Cortex of kidney (tissue), 1 donor: ENCODE data around the gene RNF222.
"Not testable (repeated sequence)": the region's sequence is repeated elsewhere in the genome, so short reads cannot be mapped to it uniquely, and the experiment has no call there.

ENCODE experiments used
- DNase-seq: peaks from one replicate; lab custom pipeline; 2025; lab: John Stamatoyannopoulos, UW

RNF222 gene

DNA sequence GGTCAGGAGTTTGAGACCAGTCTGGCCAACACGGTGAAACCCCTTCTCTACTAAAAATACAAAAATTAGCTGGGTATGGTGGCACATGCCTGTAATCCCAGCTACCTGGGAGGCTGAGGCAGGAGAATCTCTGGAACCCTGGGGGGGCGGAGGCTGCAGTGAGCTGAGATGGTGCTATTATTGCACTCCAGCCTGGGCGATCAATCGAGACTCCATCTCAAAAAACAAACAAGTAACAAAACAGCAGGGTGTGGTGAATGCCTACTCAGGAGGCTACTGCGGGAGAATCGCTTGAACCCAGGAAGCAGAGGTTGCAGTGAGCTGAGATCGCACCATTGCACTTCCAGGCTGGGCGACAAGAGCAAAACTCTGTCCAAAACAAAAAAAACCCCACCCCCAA, 19.5 kb downstream of the RNF222 start:
- not testable (repeated sequence) for DNase-seq

DNA sequence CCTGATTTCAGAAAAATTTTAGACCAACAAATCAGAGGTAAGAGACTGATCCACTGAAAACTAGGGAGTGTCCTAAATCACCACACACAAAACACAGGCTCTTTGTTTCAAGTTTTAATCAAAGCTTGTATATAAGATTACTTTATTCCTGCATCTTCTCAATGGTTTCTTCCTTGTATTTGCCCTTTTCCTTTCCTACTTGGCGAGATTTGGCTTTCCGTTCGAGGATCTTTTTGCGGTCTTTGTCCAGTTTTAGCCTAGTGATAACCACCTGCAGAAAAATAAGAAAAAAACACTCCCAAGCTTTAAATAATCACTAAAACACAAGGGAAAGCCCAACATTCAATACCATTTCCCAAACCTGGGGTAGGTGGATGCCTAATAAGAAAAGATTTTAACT, 20.2 kb downstream of the RNF222 start:
- no peak for DNase-seq

DNA sequence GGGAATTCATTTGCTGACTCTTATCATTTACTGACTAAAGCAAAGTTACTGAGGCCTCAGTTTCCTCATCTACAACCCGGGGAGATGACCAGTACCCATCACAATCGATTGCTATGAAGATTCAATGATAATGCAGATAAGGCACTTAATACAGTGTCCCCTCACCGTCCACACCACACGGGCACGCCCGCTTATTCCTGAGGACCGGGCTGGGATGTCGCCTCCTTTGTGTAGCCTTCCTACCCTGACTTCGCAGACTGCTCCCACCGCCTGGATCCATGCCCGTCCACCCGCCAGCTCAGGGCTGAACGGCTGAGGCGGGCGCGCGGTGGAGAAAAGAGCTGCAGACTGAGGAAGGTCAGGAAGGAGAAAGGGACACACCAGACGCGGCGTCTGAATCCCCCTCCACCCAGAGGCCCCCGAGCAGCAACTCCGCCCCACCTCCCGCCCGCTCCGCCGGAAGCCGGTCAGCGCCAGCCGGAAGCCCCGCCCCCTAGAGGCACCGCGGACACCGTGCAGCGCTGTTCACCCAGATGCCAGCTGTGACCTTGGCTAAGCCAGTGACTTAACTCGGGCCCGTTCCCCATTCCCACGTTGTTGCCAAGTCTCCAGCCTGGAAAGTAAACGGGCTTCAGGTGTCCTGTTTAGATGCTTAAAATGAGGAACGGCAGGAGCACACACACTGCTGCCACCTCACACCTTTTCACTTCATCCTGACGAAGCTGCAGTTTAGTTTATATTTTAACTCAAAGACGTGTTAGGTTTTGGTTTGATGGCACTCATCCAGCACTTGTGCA, 21.2 kb downstream of the RNF222 start, which contains the start of gene KRABD2:
Gene KRABD2 (minus strand): TSS at position 434 of the 797 bp plus-strand sequence.
- peak; percentile 63 for DNase-seq

DNA sequence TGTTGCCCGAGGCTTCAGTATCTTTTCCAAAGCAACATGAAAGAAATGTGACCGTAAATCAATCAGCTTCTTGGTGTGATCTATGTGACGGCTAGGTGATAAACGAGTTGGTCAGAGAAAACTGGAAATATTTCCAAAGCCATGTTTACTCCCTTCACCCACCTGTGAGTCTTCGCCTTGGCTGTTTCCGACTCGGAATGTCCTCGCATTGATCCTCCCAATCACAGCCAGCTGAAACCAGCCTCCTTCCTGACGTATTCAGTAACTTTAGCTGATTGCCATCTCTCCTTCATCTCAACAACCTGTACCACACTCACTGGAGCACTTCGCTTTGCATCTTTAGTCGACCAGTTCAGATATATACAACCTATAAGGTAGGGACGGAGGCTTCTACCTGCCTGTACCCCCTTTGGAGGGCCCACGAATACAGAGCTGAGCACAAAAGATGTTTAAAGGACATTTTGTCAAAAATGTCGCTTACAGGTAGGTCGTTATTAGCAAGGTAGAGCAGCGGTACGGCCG, 21.8 kb downstream of the RNF222 start:
- DNase-seq: no peak

DNA sequence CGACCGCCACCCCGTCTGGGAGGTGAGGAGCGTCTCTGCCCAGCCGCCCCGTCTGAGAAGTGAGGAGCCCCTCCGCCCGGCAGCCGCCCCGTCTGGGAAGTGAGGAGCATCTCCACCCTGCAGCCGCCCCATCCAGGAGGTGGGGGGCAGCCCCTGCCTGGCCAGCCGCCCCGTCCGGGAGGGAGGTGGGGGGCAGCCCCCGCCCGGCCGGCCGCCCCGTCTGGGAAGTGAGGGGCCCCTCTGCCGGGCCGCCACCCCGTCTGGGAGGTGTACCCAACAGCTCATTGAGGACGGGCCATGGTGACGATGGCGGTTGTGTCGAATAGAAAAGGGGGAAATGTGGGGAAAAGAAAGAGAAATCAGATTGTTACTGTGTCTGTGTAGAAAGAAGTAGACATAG, 23.8 kb downstream of the RNF222 start:
- not testable (repeated sequence) for DNase-seq

DNA sequence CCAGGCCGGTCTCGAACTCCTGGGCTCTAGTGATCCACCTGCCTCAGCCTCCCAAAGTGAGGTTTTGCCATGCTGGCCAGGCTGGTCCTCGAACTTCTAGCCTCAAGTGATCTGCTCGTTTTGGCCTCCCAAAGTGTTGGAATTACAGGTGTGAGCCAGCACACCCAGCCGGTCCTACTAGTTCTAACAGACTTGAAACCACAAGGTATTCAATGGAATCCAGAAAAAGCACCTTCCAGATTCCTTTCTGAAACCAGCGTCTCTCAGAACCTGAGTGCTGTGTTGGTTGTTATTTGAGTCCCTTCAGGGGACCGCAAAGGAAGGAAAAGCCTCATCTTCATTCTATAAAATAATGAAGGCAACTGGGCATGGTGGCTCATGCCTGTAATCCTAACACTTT, 25.2 kb downstream of the RNF222 start:
- DNase-seq: no peak

DNA sequence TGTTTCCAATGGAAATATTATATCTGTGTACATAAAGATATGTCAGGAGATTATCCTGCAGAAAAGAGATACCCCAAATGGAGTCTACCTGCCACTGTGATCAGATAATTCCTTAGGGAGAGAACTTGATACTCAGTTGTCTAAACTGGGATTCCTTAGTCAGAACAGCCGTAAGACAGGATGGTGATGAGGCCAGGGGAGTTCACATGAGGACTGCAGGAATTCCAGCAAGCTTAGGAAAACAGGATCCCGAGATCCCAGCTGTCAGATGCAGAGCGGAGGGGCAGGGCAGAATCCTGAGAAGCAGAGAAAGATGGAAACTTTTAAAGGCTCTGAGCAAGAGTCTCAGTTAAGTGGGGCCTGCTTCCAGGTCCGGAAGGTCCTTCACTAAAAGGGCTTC, 25.8 kb downstream of the RNF222 start:
- no peak for DNase-seq

DNA sequence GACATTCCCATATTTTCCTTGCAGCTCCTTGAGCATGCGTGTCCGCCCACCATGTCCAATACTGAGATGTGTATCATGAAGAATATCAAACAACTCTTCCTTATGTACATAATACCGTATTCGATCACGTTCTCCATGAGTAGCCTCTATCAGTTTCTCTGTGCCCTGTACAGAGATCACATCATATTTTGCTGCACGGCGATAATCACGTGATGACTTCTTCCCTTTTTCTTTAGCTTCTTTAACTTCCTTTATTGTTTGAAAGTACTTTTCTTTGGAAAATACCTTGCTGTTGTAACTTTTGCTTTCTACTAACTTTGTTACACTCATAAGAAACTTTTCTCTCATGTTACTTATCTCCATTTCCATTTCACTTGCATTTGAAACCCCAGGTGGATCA, 27.7 kb downstream of the RNF222 start:
- no peak for DNase-seq

DNA sequence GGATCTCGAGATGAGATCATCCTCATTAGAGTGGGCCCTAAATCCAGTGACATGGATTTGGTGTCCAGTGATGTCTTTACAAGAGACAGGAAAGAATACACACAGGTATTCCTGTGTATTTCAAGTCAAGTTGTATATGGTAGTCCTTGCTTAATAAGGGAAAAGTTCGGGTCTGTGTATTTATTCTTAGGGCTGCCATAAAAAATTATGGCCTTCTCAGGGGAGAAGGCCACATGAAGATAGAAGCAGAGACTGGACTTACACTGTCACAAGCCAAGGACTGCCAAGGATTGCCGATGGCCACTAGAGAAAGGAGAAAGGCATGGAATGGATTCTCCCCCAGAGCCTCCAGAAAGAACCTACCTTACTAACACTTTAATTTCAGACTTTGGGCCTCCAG, 29.4 kb downstream of the RNF222 start:
- no peak for DNase-seq

DNA sequence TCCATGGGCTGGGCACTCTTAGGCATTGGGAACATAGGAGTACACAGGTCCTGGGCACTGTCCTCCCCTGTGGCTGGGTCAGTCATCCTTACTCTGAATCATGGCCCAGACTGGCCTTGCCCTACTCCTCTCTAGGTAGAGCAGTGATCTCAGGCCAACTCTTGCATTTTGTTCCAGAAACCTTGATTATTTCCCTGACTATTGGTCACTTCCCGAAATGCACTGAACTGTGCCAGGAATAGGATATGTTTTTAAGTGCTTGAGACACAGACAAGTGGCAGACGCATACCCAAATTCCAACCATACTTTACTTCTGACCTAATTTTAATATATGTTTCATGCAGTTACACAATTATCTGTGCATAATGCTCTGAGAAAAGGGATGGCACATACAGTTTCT, 31.4 kb downstream of the RNF222 start:
- no peak for DNase-seq

DNA sequence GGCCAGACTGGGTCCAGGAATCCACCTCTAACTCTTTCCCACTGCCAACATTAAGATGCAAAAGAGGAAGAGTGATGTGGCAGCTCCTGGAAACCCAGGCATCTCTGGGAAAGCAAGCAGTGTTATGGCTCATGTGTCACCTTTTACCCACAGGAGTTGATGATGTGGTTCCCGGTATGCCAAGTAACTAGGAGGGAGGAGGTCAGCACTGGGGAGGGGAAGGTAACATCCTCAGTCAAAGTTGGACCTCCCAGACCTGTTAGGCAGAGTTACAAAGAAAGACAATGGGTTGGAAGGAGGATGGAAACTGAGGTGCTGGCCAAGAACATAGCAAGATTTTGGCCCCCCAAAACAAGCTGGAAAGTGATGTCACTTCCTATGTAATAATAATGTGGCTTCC, 32.5 kb downstream of the RNF222 start:
- no peak for DNase-seq

DNA sequence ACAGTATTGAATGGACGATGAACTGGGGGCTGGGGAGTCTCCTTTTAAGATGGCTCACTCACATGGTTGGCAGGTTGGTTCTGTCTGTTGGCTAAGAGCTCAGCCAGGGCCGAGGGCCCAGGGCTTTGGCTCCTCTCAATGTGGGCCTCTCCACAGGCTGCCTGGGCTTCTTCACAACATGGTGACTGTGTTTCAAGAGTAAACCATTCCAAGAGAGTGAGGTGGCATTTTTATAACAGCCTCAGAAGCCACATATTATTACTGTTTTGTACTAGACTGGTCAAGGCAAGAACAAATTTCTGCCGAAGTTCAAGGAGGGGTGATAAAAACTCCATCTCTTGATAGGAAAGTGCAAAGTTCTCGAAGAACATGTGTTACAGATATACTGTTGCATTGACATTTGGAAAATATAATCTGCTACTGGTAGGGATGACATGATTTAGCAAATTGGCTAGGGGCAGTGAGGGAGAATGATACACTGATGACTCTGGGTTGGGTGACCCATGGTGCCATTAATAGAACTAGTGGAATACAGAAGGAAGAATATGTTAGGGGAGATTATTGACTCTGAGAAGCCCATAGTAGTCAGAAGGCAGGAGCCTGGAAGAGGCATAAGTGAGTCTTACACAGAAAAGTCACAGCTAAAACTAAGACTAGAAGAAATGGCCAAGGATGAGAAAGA, 34.8 kb downstream of the RNF222 start:
- DNase-seq: no peak

DNA sequence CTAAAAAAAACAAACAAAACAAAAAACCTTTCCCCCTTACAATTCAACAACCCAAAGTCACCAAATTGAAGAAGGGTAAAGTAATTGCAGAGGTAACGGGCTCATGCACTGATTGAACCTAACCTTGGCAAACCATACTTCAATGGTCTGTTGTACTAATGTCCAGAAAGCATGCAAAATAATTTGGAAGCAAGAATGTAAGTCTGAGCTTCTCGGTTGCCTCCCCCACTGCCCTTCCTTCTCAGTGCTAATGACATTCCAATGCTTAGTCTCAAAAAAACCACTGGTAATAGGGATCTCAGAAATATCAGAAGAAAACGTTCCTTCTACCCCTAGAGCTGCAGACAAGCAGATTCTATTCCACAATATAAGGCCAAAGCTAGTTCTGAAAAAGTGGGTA, 36.9 kb downstream of the RNF222 start:
- no peak for DNase-seq

DNA sequence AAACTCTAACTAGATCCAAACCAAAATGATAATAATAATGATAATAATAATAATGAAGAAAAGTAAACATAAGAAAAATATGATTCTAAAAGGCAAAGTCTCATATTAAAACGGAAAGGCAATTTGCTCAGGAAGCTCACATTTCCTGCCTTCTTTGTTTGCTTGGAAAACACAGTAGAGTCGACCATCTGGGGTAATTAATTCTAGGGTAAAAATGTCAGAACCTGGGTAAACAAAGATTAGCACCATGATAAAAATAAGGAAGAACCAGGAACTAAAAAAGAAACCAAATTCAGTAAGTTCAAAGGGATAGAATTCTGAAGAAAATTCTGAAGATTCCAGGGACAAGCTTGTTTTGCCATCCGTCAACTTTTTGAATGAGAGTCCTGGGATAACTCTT, 37.4 kb downstream of the RNF222 start:
- no peak for DNase-seq

DNA sequence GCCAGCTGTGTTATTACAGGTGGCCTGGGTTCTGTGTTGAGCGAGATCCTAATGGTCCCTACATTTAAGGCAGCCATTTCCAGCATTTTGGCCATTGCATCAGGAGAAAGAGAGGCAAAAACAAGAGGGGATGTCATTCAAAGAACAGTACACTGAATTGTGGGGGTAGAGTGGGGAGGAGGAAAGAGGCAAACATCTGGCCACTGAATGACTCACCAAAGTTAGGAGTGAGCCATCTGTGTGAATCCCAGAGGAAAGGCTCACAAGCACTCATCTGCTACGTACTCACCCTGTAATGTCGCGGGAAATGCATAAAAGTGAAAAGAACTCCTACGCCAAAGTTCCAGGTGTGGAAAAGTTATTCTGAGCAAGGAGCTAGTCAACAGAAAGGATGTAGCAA, 37.9 kb downstream of the RNF222 start:
- DNase-seq: no peak

DNA sequence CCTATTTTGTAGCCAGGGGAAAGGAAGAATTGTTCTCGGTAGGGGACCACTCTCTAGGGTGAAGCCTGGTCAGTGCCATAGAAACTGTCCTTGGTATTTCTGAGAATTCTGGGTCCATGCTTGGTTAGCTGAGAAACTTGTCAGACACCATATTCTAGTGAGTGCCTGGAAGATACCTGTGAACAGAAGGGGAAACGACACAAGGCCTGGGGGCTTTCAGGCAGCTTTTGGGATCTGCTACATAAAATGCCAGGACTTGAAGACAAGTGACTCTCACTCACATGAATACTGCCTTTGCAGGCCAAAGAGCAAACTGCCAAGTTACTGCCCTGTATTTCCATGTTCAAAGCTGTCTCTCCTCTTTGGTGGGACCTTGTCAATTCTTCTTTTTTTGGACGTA, 39.7 kb downstream of the RNF222 start:
- DNase-seq: no peak

DNA sequence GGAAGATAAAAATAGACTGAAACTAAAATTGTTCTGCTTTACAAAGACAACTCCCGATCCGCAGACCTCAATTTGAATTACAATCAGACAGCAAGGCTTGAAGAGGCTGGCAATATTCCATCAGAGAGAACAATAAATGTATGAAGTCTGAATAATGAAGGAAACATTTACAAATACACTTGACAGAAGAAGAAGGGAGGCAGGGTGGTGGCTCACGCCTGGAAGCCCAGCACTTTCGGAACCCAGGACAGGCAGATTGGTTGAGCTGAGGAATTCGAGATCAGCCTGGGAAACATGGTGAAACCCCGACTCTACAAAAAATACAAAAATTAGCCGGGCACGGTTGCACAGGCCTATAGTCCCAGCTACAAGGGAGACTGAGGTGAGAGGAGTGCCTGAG, 43.4 kb downstream of the RNF222 start:
- no peak for DNase-seq

DNA sequence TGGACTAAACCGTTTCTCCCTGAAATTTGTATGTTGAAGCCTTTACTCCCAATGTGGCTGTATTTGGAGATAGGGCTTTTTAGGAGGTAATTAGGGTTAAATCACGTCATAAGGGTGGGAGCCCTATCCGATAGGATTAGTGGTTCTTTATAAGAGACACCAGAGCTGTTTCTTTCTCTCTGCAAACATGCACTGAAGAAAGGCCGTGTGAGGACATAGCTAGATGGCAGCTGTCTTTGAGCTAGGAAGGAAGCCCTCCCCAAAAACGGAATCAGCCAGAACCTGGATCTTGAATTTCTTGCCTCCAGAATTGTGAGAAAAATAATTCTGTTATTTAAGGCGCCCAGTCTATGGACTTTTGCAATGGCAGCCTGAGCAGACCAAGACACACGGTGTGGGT, 43.9 kb downstream of the RNF222 start:
- no peak for DNase-seq

DNA sequence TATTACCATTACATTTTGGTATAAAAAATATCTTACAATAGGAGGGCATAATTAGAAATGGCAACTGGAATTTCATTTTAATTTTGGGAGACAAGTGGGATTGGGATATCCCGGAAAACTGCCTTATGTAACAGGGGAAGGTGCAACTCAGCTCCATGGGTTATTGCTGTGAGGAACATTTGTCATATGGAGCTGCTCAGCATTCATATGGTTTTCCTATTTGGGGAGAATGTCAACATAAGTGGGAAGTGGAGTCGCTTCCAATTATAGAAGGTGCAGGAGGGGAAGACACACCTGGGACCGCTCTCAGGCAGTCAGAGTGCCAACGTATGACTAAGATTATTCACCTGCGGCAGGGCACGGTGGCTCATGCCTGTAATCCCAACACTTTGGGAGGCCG, 47.3 kb downstream of the RNF222 start:
- no peak for DNase-seq

DNA sequence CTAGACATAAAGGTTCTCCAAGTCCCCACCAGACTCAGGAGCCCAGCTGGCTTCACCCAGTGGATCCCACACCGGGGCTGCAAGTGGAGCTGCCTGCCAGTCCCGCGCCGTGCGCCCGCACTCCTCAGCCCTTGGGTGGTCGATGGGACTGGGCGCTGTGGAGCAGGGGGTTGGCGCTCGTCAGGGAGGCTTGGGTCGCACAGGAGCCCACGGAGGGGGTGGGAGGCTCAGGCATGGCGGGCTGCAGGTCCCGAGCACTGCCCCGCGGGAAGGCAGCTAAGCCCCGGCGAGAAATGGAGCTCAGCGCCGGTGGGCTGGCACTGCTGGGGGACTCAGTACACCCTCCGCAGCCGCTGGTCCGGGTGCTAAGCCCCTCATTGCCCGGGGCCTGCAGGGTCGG, 50.6 kb downstream of the RNF222 start:
- not testable (repeated sequence) for DNase-seq

DNA sequence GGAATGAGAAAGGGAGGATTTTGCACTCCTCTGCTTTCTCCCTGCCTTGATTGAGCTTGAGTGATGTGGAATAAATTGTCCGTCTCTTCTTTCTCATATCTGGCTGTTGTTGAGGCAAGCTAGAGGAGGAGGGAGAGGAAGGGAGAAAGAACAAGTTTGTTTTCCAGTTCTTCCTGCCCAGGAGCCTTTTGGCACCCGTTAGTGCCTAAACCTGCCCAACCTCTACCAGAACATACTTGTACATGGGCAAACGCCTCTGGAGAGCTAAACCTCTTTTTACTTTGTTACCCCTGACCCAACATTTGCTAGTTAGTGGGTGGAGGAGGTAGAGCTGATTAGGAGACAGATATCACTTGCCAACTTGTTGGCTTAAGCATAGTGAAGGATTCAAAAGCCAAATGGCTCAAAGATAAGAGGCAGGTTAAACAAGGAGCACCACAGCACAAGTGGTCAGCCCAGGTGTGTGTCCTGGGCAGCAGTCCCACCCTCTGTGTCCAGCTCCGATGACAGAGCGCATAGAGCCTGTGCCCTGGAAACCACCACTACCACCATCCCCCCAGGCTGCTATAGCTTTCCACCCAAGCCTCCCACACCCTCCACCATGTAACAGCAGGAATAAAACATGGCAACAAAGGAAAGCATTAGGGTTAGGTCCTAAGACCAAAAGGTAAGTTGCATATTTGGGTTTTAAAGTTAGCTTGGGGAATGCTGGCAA, 51.5 kb downstream of the RNF222 start:
- no peak for DNase-seq

DNA sequence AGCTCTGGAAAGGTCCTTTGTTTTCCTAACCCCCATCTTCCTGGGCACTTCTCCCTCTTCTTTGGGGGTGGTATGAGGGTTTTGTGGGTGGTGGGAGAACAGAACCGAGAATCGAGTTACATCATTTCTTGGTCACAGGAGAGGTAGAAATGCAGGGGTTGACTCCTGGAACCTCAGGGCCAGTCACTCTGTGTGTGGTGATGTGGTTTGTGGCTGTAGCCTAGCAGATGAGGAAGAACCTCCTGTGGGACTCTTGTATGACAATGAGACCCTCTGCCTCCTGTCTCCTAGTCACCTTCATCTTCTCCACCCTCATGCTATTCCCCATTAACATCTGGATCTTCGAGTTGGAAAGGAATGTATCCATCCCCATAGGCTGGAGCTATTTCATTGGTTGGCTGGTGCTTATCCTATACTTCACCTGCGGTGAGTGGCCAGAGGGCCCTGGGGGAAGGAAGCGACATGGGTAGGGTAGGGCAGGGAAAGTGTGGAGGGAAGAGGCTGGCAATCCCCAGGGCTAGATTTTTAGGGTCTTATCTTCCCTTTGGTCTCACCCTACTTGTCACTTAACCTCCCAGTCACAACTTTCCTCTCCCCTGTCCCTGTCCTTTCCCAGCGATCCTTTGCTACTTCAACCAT, 52.5 kb downstream of the RNF222 start:
- DNase-seq: no peak
